ENCODE measurements around the gene ZDHHC1. TPM values are rescaled to one million over a fixed set of nuclear protein-coding genes. Genes with fewer than 3 reads are reported as not detected.
A peak's percentile ranks its signal among the peaks of the same experiment; 100 is the strongest.

Gene ZDHHC1
- total RNA-seq, 2 donors from 2014 or later, result 10.7 to 11.3 TPM

DNA sequence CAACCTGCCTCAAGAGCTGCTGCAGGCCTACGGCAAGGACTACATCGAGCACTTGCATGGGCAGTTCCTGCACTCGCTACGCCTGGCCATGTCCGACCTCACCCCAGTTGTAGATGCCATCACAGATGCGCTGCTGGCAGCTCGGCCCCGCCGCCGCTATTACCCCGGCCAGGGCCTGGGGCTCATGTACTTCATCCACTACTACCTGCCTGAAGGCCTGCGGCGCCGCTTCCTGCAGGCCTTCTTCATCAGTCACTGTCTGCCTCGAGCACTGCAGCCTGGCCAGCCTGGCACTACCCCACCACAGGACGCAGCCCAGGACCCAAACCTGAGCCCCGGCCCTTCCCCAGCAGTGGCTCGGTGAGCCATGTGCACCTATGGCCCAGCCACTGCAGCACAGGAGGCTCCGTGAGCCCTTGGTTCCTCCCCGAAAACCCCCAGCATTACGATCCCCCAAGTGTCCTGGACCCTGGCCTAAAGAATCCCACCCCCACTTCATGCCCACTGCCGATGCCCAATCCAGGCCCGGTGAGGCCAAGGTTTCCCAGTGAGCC, 20.4 kb upstream of the ZDHHC1 start:
- intact Hi-C loops (cut with DNase I), result no loop called here
- no peak for DNase-seq (ENCODE audit: low spot score)

DNA sequence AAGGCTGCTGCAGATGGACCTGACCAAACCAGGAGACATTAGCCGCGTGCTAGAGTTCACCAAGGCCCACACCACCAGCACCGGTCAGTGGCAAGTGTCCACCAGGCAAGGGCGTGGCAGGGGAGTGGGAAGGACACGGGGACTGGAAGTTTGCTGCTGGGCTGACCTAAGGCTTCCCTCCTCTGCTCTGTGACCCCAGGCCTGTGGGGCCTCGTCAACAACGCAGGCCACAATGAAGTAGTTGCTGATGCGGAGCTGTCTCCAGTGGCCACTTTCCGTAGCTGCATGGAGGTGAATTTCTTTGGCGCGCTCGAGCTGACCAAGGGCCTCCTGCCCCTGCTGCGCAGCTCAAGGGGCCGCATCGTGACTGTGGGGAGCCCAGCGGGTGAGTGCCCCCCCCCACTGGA, 19.5 kb upstream of the ZDHHC1 start:
- intact Hi-C loops (cut with DNase I), result no loop called here
- no peak for DNase-seq (ENCODE audit: low spot score)

DNA sequence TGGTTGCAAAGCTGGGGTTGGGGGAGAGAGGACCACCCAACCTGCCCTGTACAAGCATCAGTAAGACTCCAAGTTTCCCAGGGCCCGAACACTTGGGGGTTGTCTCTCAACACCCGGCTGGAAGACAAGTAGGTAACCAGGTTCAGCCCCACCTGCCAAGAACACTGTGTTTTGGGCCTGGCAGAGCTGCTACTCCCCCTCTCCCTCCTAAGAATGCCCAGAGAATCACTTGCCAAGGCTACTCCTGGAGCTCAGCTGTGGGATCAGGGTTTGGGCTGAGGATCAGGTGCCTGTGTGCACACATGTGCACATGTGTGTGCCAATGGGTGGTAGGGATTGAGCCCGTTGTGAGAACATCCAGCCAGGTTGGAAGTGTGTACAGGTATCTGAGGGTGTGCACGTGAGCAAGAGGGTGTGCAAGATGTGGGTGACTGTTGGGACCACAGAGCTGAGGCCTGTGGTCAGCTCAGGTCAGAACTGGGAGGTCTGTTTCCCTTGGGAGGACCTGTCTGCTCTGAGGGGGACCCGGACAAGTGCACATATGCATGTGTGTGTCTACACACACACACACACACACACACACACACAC, 16.9 kb upstream of the ZDHHC1 start:
- no peak for DNase-seq (ENCODE audit: low spot score)
- intact Hi-C loops (cut with DNase I), result no loop called here

DNA sequence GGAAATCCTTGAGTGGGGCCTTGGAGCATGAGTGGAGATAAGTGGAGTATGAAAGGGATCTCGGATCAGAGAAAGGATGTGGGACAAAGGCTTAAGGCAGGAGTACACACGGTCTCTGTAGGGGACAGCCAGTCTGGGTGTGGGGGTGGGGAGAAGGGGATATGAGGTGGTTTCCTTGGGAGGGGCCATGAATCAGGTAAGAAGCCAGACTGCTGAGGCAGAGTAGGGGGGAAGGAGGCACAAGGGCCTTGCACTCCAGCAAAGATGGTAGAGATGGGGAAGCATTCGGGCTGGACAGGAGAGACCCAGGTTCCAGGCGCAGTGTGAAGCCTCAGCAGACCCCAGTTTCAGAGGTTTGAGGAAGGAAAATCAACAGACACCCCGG, 16.2 kb upstream of the ZDHHC1 start:
- DNase-seq (ENCODE audit: low spot score), result no peak
- intact Hi-C loops (cut with DNase I), result no loop called here

DNA sequence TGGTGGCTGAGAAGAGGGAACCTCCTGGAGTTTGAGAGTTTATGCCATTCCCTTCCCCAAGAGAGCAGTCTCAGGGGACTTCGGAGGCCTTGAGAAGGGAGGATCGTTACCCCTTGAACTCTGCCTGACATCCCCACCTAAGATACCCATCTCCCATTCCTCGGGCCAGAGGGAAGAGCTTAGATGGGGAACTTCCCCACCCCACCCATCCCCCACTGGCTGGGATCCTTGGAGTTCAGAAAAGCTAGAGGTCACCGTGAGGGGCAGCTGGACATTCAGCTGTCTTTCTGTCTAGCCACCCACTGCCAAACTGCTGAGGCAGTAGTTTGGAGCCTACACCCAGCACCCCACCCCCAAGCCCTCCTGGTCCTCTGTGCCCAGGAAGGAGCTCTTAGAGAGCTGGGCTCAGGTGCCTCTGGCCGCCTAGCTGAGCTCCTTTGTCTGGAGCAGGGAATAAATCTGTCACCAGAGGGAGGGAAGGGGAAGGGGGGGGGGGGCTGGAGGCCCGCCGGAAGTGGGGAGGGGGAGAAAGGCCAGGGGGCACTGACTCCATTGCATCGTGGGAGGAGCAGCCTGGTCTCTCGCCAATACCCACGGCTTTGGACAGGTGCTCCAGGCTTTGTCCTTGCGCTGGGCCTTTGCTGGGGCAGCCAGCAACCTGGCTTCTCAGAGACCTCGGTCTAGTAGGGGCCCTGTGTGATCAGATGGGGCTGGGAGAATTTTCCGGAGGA, 15.7 kb upstream of the ZDHHC1 start:
- intact Hi-C loops (cut with DNase I), result no loop called here
- DNase-seq (ENCODE audit: low spot score), result no peak

DNA sequence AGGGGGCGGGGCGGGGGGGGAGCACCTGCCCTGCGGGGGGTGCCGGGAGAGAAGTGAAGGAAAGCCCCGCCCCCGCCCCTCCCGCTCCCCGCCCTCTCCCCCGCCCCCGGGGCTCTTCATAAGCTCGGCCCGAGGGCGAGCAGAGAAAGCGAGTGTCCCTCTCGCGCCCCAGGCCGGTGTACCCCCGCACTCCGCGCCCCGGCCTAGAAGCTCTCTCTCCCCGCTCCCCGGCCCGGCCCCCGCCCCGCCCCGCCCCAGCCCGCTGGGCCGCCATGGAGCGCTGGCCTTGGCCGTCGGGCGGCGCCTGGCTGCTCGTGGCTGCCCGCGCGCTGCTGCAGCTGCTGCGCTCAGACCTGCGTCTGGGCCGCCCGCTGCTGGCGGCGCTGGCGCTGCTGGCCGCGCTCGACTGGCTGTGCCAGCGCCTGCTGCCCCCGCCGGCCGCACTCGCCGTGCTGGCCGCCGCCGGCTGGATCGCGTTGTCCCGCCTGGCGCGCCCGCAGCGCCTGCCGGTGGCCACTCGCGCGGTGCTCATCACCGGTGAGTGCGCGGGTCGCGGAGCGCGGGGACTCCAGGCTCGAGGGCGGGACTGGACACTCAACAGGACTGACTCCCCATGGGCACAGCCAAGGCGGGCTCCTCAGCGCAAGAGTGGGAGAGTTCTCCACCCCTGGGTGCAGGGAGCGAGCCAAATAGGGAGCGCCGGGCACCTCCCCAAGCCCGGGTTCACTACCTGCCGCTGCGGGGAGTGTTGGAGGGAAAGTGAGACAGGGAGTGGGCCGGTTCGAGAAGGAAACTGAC, 14.9 kb upstream of the ZDHHC1 start, which contains the start of gene HSD11B2:
Gene HSD11B2, plus strand, starts transcription at position 145 of the 798 bp plus-strand sequence. Its CDS starts 128 bp downstream, at position 273.
- intact Hi-C loops (cut with DNase I), result no loop called here
- no peak for DNase-seq (ENCODE audit: low spot score)

DNA sequence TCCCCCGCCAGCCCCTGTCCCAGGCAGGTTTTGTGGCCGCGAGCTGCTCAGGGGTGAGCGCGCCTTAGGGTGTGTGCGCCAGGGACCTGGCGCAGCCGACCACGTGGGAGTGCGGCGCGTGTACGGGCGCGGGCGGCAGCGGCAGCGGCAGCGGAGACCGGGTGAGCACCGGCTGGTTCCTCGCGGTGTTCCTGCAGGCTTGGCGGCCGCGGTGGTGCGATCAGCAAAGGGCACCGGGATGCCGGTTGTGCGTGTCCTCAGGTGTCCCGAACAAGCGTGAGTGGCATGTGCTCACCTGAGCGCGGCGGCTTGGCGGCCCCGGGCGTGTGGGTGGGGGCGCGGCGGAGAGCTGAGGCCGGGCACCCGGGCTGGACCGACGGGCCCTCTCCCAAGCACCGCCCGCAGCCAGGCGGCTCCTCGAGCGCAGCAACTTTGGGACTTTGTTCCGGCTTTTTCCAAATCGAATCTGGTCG, 14.3 kb upstream of the ZDHHC1 start:
- no peak for DNase-seq (ENCODE audit: low spot score)
- intact Hi-C loops (cut with DNase I), result no loop called here

DNA sequence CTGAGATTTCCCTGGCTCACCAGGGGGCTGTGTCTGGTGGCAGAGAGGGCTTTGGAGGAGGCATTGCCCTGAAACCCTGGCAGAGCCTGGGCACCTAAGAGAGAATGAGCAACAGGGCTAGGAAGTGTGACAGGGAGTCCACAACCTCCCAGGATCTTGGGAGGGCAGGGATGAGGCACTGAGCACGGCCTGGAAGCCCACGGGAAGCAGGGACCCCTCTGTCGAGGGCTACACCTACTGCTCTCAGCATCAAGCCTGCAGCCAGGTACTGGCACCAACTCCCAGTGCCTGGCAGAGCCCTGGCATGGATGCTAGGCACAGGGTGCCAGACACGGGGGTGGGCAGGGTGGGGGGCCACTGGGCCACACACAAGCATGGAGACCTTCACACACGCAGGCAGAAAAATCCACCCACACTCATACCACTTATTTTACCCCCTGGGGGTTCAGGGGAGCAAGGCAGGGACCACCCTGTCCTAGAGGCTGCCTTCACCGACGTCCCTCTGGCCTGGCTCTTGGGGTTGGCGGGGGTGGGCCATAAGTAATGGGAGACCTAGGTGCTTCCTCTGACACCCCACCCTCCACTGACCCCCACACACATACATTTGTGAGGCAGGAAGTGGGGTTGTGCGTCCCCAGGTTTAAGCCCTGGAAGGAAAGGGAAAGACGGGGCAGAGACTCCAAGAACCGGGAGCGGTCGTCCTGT, 13.7 kb upstream of the ZDHHC1 start:
- DNase-seq (ENCODE audit: low spot score), result no peak
- intact Hi-C loops (cut with DNase I), result loop anchor here in 1 of 2 donors (5.0 kb wide), 1 partner anchor 32 kb away; no protein-coding TSS in a partner anchor

DNA sequence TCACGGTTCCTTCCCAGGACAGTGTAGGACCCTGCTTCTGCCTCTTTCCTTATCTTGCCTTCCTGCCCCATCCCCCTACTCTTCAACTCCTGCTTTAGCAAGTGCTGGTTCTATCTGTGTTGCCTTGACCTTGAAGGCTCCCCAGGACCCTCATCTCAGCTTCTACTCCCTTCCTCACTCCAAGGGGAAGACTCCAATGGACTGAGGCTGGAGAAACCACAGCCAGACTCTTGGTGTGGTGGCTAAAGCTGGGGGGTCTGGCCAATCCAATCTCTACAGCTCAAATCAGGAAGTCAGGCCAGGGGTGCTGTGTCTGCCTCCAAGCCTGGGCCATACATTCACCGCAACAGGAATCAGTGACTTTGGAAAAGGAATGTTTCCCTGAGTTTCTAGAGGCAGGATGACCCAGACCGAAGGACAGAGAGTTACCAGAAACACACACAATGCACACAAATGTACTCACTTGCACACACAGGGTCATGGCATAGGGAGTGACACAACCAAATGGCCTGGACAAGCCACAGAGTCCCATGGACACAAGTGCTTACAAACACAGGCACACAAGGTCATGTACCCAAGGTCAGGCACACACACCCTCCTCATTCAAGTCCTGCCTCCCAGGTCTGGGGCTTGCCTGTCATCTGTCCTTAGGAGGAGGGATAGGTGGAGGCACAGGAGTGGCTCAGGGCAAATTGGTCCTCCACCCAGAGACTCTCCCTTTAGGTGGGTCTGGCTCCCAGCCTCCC, 12.9 kb upstream of the ZDHHC1 start:
- no peak for DNase-seq (ENCODE audit: low spot score)
- intact Hi-C loops (cut with DNase I), result loop anchor here in 1 of 2 donors (5.0 kb wide), 1 partner anchor 33 kb away; no protein-coding TSS in a partner anchor

DNA sequence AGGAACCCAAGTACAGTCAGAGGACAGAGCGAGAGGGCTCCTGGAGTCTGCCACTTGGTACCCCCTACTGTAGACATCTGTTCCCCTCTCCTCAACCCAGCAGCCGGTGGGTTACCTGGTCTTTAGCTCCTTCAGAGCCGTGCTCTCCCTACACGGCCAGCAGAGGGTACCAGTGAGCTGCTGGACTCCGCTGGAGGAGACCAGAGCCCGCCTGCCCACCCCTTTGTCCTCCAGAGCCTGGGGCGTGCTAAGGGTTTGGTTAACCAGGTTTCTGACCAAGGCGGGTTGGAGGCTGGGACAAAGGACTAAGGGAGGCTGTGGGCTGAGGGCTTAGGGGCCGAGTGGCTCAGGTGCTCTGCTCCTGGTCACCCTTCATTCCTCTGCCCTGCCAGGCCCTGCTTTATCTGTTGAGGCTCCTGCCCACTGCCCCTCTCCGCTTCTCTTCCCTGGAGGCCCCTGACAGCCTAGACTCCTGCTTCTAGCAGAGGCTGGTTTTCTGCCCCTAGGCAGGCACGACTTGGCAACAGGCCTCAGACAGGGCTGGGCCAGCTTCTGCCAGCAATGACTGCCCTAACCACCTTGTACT, 12.0 kb upstream of the ZDHHC1 start:
- peak; percentile 90 for DNase-seq (ENCODE audit: low spot score)
- intact Hi-C loops (cut with DNase I), result loop anchor here in 1 of 2 donors (5.0 kb wide), 1 partner anchor 34 kb away; no protein-coding TSS in a partner anchor

DNA sequence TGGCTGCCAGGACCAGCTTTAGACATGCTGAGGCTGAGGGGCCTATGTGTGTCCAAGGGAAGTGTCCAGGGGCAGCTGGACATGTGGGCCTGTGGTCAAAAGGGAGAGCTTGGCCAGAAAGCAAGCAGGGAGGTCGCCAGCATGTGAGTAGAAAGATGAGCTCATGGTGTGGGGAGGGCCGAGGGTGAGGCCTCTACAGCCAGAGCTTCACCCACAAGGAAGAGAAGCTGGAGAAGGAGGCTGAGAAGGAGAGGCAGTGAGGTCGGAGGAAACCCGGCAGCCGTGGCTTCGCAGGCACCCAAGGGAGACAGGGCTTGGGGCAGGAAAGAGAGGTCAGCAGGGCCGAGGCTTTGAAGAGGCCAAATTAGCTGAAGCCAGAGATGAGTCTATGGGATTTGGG, 10.7 kb upstream of the ZDHHC1 start:
- DNase-seq (ENCODE audit: low spot score), result no peak
- intact Hi-C loops (cut with DNase I), result loop anchor here in 1 of 2 donors (5.0 kb wide), 1 partner anchor 35 kb away; no protein-coding TSS in a partner anchor

DNA sequence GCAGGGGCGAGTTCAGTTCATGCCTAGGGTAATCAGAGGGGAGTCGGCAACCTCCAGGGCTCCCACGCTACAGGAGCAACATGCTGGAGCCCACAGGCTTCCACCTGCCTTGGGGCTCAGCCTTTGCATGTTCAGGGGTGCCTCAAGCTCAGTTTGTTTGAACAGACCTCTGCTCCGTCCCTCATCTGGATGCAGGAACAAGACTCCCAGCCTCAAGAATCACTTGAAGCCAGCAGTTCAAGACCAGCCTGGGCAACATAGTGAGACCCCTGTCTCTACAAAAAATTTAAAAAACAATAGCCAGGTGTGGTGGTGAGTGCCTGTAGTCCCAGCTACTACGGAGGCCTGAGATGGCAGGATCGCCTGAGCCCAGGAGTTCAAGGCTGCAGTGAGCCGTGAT, 9.7 kb upstream of the ZDHHC1 start:
- intact Hi-C loops (cut with DNase I), result loop anchor here in 1 of 2 donors (5.0 kb wide), 1 partner anchor 36 kb away; no protein-coding TSS in a partner anchor

DNA sequence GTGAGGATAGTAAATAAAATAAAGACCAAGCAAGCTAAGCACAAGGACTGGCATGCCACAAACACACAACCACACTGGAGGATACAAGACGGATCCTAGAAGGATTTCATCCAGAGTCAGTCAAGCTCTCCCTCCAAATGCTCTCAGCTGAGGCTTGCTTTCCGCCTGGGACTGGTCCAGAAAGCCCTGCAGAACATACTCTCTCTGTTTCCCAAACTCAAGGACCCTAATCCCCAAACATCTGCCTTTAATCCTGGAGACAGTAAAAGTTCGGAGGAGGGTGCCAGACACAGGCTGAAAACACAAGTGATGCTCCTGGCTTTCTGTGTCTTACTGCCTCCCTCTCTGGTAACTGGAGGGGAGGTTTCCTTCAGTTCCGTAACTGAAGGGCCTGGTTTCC, 9.3 kb upstream of the ZDHHC1 start:
- intact Hi-C loops (cut with DNase I), result loop anchor here (2.0 to 5.0 kb wide), 2 partner anchors 37 to 39 kb away; no protein-coding TSS in a partner anchor
- no peak for DNase-seq (ENCODE audit: low spot score)

More for the DNA sequence above, 9.7 kb upstream of the ZDHHC1 start:
- DNase-seq (ENCODE audit: low spot score), result no peak

DNA sequence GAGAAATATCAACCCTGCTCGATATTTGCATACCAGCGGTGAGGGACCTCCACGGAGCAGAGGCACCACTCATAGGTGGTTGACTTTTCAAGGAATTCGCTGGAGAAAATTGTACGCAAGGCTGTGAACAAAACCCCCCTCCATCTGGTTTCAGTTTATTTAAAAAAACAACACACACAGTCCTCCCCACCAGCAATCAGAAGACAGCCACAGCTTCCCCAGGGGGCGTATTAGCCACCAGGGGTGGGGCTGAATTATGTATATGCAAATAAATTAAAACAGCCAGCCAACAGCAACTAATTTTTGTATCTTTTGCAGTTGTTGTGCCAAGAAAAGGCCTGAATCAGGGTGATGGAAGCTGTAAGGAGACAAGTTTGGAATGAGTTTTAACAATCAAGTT, 8.8 kb upstream of the ZDHHC1 start:
- no peak for DNase-seq (ENCODE audit: low spot score)
- intact Hi-C loops (cut with DNase I), result loop anchor here (2.0 to 5.0 kb wide), 2 partner anchors 37 to 40 kb away; no protein-coding TSS in a partner anchor

DNA sequence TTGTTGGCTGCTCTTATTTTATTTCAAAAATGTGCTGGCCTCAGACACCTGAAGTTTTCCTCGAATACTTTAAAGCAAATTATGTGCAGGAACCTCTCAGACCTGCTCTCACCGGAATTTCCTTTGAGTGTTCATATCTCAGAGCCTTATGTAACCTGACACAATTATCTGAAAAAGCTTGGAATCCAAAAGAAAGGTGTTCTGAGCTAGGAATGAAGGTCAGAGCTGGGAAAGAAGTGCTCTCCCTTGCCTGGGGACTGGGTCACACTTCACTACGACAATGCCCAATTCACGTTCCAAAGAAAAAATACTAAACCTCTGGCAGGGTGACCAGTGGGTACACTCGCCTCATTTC, 8.0 kb upstream of the ZDHHC1 start:
- intact Hi-C loops (cut with DNase I), result loop anchor here in 1 of 2 donors (2.0 kb wide), 1 partner anchor 41 kb away; no protein-coding TSS in a partner anchor
- no peak for DNase-seq (ENCODE audit: low spot score)

DNA sequence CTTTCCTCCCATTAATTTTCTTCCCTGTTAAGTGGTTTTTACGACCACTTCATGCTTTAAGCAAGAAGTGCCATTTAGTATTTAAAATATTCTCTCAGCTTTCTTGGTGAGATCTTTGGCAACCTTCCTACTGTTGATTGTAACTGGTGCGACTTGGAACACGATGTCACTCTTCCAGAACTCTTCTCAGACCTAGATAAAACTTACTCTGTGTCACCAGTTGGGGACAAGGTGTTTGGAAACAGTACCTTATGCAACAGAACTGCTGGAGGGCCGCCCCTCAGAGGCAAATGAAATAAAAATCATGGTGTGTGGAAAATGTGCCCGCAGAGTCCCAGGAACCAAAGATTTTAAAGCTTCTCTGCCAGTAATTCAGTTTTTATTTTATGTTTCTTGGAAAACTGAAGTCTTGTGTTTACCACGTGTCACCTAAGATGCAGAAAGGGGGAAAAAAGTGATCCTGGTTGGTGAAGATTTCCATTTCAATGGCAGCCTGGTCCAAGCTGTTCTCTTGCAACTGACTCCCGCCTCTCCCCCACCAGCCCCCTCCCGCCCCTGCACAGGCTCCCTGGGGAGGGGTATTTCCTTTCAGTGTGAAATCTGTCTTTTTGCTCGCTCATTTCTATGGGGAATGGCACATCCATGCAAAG, 7.5 kb upstream of the ZDHHC1 start:
- intact Hi-C loops (cut with DNase I), result loop anchor here in 1 of 2 donors (2.0 kb wide), 1 partner anchor 41 kb away; no protein-coding TSS in a partner anchor
- no peak for DNase-seq (ENCODE audit: low spot score)

DNA sequence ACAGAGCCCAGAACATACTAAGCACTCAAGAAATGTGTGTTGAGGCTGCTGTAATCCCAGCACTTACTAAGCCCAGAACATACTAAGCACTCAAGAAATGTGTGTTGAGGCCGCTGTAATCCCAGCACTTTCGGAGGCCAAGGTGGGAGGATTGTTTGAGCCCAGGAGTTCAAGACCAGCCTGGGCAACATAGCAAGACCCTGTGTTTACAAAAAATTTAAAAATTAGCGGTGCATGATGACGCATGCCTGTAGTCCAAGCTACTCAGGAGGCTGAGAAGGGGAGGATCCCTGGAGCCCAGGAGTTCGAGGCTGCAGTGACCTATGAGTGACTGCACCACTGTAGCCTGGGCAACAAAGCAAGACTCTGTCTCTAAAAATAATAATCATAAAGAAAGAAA, 6.7 kb upstream of the ZDHHC1 start:
- intact Hi-C loops (cut with DNase I), result no loop called here
- no peak for DNase-seq (ENCODE audit: low spot score)
